ENCODE data around the gene ACP1. TPM values are rescaled to one million over a fixed set of nuclear protein-coding genes. Genes with fewer than 3 reads are reported as not detected.

Gene ACP1
- polyA plus RNA-seq, 2 of the 4 experiments (the other 2 are of a cell fraction) = 204 to 338 TPM

GRCh38 chr2:269356-270030 lies 4.7 kb downstream of the ACP1 start:
- FAIRE-seq (no peak), ATAC-seq (no peak), DNase-seq (ENCODE audit: low read depth in 1 of 2, low spot score in 1 of 2) (no peak)
- Histone ChIP-seq H3K9me3 (no peaks in the 10 kb centered on the region), H3K27ac (no peak overlapping the region), H3K4me1 (peaks cover 9% of the 10 kb centered on the region; the same call in 2 of the 3 replicates), H3K4me2 (no peak overlapping the region), H3K4me3 (no peak overlapping the region)
- TF ChIP-seq MAZ (IDR thresholded peaks at IDR 0.05; ENCODE audit: borderline replicate concordance, low read depth, low read length) = no peak
- TF ChIP-seq CHD2 (IDR thresholded peaks at IDR 0.05; ENCODE audit: low read length, partially characterized antibody) = no peak
- TF ChIP-seq CTCF (IDR thresholded peaks at IDR 0.05) = no peak
- no peak for TF ChIP-seq SMC3 (IDR thresholded peaks at IDR 0.05)
- TF ChIP-seq RFX5 (IDR thresholded peaks at IDR 0.05) = no peak
- no peak for TF ChIP-seq SREBF2 (IDR thresholded peaks at IDR 0.05)
- no peak for TF ChIP-seq POLR2AphosphoS2 (conservative IDR thresholded peaks at IDR 0.05; ENCODE audit: low read length)
- no peak for TF ChIP-seq CHD4 (IDR thresholded peaks at IDR 0.05; ENCODE audit: borderline replicate concordance)
- TF ChIP-seq RAD21 (conservative IDR thresholded peaks at IDR 0.05 in 1 of 2, IDR thresholded peaks at IDR 0.05 in 1 of 2) = no peak
- TF ChIP-seq ATOH8 (CRISPR knock-in tag; IDR thresholded peaks at IDR 0.05; ENCODE audit: low read depth) = no peak
- CTCF ChIA-PET = interaction anchor here (1.2 kb wide), 1 partner anchor 21 kb away, joined by 3 read pairs; no protein-coding TSS in a partner anchor
- WGBS (ENCODE audit: missing lambda C conversion rate) = 72% methylated on average over 4 of the region's 4 CpGs
- POLR2A ChIA-PET = no interaction called here

- no peak for FAIRE-seq
Measured at GRCh38 chr2:270861-271260, 6.1 kb downstream of the ACP1 start.

More at GRCh38 chr2:270861-271260, 6.1 kb downstream of the ACP1 start:
- TF ChIP-seq HEYL (CRISPR knock-in tag; IDR thresholded peaks at IDR 0.05) (no peak), RCOR1 (IDR thresholded peaks at IDR 0.05; ENCODE audit: low read depth, low read length) (no peak), ATOH8 (CRISPR knock-in tag; IDR thresholded peaks at IDR 0.05; ENCODE audit: low read depth) (no peak), HES2 (IDR thresholded peaks at IDR 0.05) (no peak), CHD2 (IDR thresholded peaks at IDR 0.05; ENCODE audit: low read length, partially characterized antibody) (no peak), RNF2 (IDR thresholded peaks at IDR 0.05; ENCODE audit: borderline replicate concordance, low read depth) (no peak), RAD21 (conservative IDR thresholded peaks at IDR 0.05 in 1 of 2, IDR thresholded peaks at IDR 0.05 in 1 of 2) (no peak), HOXA7 (CRISPR knock-in tag; IDR thresholded peaks at IDR 0.05) (no peak), RARB (CRISPR knock-in tag; IDR thresholded peaks at IDR 0.05) (no peak), TP53 (CRISPR knock-in tag; IDR thresholded peaks at IDR 0.05) (no peak), EHF (CRISPR knock-in tag; IDR thresholded peaks at IDR 0.05) (no peak), REST (IDR thresholded peaks at IDR 0.05) (no peak), CBX2 (IDR thresholded peaks at IDR 0.05; ENCODE audit: borderline replicate concordance, low read depth) (no peak), BHLHE40 (IDR thresholded peaks at IDR 0.05; ENCODE audit: low read depth, low read length) (no peak), CEBPB (IDR thresholded peaks at IDR 0.05) (no peak), FOXS1 (CRISPR knock-in tag; IDR thresholded peaks at IDR 0.05) (no peak), CBX8 (IDR thresholded peaks at IDR 0.05) (no peak), USF2 (IDR thresholded peaks at IDR 0.05) (no peak)
- Histone ChIP-seq H3K27ac (no peak overlapping the region), H3K4me2 (no peak overlapping the region), H3K4me3 (no peak overlapping the region), H3K9me3 (no peaks in the 10 kb centered on the region), H3K4me1 (peaks cover 6% of the 10 kb centered on the region; the same call in 2 of the 3 replicates)
- DNase-seq (ENCODE audit: low read depth in 1 of 2, low spot score in 1 of 2) = no peak
- no peak for ATAC-seq
- ChIA-PET POLR2A (no interaction called here), CTCF (interaction anchor here (0.8 to 1.2 kb wide), 2 partner anchors 19 to 24 kb away, joined by 3 to 4 read pairs; no protein-coding TSS in a partner anchor)
- 96% methylated on average over 4 of the region's 4 CpGs for WGBS (ENCODE audit: missing lambda C conversion rate)
